Germinal center (tissue), 1 donor: ENCODE results near the gene HPS6.
"Not testable (repeated sequence)": the region's sequence is repeated elsewhere in the genome, so short reads cannot be mapped to it uniquely, and the experiment has no call there.

Experiments used
- DNase-seq: peaks from one replicate; pipeline ENCODE4 v3.0.0; 2012; ENCODE audit warnings: mixed read lengths, low spot score

Gene HPS6

GRCh38 chr10:102064868-102065560 is at the start of gene HPS6:
Gene HPS6 (plus strand): TSS chr10:102065349. CDS start chr10:102065475, 126 bp downstream.
- peak; percentile 94 for DNase-seq

DNA sequence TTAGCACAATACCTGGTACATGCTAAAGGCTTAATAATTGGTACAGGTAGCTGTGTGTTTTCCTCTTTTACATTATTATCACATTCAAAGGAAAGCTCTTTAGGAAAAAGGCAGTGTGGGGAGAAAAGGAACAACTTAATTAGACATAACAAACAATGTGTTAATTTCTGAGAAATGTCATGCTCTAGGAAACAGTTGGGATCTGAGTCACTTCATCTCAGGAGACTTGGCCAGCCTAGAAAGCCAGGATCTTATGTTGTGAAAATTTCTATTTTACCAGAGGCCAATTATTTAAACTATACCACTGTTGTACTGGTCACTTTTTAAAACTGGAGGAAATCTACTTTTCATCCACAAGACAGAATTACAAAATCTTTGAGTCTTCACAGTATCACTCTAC is 48.7 kb upstream of the HPS6 start:
- DNase-seq = no peak

DNA sequence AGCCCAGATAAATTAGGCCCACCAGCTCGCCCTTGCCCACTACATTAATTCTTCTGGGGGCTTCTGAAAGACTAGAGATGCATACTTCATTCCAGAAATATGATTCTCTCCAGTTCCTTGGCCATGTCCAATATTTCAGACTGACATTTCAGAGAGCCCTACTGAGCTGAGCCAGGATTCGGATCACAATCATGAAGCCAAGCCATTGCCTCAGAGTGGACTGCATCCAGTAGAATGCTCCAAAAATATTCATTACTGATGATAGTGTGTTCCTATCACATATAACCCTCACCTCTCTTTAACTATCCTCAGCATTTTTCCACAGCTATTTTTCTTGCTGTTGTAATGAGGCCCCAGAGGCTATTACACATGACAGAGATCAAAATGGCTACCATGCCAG is 47.9 kb upstream of the HPS6 start:
- DNase-seq = no peak

GRCh38 chr10:102020938-102021337 is 44.2 kb upstream of the HPS6 start:
- DNase-seq = no peak

DNA sequence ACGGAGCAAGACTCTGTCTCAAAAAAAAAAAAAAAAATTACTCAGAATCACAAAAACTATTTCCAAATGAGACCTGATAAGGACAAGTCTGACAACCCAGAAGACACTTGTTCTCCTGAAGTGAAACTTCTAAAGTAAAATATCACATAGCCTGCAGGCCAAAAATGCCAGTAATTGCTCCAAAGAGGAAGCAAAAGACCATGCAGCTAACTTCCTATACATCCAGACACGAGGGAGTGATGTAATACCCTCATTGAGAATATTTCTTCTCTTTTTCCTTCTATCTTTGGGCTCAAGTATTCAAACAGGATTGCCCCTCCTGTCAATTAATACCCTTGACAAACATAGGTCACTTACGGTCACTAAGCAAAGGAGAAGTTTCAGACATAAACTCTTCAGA is 40.4 kb upstream of the HPS6 start:
- no peak for DNase-seq

- DNase-seq = no peak
These were observed 37.9 kb upstream of the HPS6 start for GRCh38 chr10:102027261-102027660.

DNA sequence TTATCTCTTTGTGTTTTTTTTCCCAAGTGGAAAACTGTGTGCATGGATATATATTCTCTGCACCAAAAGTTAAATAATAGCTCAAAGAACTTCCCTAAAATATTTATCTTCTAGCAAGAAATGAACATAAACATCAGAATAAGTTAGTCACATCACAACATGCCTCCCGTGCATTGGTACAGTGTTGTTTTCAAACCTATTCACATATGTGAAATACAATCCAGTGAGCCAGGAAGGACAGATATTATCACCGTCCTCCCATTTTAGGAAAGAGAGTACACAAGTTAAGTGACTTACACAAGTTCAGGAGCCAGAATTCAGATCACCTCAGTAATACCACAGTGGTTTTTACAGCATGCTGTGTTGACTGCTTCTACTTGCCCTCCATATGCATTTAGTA is 31.4 kb upstream of the HPS6 start:
- DNase-seq = no peak

DNA sequence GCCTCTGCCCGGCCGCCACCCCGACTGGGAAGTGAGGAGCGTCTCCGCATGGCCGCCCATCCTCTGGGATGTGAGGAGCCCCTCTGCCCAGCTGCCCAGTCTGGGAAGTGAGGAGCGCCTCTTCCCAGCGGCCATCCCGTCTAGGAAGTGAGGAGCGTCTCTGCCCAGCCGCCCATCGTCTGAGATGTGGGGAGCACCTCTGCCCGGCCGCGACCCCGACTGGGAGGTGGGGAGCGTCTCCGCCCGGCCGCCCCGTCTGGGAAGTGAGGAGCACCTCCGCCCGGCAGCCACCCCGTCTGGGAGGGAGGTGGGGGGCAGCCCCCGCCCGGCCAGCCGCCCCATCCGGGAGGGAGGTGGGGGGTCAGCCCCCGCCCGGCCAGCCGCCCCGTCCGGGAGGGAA is 29.3 kb upstream of the HPS6 start:
- not testable (repeated sequence) for DNase-seq

DNA sequence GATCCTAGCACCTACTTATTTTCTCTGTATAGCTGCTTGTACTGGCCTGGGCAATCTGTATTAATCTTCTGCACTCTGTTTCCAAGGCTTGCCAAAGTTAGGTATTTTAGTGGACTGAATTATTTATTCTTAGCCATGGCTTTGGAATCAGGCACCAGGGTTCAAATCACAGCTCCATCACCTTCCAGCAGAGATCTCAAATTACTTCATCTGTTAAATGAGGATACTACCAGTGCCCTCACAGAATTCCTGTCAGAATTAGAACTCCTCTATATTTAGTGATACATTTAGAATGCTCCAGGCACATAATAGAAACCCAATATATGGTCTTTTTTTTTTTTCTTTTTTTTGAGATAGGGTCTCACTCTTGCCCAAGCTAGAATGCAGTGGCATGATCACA is 26.7 kb upstream of the HPS6 start:
- DNase-seq = no peak

DNA sequence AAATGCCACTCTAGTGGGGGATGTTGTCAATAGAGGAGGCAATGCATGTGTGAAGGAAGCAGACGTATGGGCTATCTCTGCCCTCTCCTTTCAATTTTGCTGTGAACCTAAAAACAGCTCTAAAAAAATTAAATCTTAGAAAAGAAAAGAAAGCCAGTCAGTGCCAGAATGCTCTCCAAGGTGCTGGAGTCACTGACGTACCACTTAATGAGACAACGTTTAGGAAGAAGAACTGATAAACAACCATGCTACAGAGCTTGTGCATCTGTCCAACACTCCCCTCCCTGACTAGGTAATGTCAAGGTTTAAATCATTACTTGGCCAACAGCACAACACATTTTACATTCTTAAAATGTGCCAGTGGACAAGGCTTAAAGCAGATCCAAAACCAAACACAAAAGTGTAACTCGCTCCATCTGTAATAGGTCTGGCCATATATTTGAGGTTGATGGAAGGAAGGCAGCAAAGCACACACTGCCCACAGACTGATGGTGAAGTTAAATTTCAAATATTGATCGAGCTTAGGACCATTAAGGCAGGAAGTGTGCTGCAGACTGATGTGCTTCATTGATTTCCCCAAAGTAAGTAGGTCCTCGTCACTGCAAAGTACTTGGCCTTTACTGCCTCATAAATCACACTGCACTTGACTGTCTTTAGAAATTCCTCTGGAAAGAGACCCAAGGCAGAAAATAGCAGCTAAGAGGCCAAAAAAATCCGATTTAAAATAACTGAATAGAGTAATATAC is 24.7 kb upstream of the HPS6 start:
- no peak for DNase-seq

- no peak for DNase-seq
These were observed 19.9 kb upstream of the HPS6 start for GRCh38 chr10:102045292-102045691.

GRCh38 chr10:102046095-102046494 is 19.1 kb upstream of the HPS6 start:
- no peak for DNase-seq

- not testable (repeated sequence) for DNase-seq
These were observed 10.1 kb upstream of the HPS6 start for GRCh38 chr10:102054881-102055646.

- peak; percentile 97 for DNase-seq
These were observed 9.3 kb upstream of the HPS6 start, which contains the start of gene ARMH3 for GRCh38 chr10:102055647-102056419. Gene ARMH3 (minus strand): TSS chr10:102056173. CDS start chr10:102040114, 16,059 bp downstream.

DNA sequence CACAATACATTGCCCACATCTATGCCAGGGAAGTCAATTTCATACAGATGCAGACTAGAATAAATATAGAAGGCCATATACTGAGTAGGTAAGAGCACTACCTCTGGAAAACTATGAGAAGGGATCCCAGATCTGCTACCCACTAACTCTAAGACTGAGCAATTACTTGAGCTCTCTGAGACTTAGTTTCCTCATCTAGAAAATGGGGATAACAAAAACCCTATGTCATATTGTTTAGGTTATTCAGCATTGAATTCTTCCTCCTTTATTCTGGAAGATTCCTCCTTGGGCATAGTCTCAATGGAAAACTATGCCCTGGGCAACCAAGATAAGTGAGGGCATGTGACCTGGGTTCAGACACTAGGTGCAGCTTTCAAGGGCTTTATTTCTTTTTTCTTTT is 5.2 kb upstream of the HPS6 start:
- no peak for DNase-seq

DNA sequence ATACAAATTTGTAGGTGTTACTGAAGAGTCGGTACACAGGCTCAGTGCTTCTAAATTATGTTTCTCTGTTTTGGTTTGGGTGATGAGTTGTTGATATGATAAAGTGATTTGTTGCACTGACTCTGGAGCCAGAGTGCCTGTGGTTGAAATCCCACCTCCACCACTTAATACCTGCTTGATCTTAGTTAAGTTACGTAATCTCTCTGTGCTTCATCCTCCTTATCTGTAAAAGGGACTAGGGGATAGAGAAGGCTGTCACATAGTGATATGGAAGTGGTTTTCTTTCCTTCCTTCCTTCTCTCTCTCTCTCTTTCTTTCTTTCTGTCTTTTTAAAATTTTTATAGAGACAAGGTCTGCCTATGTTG is 664 bp upstream of the HPS6 start:
- DNase-seq = no peak

DNA sequence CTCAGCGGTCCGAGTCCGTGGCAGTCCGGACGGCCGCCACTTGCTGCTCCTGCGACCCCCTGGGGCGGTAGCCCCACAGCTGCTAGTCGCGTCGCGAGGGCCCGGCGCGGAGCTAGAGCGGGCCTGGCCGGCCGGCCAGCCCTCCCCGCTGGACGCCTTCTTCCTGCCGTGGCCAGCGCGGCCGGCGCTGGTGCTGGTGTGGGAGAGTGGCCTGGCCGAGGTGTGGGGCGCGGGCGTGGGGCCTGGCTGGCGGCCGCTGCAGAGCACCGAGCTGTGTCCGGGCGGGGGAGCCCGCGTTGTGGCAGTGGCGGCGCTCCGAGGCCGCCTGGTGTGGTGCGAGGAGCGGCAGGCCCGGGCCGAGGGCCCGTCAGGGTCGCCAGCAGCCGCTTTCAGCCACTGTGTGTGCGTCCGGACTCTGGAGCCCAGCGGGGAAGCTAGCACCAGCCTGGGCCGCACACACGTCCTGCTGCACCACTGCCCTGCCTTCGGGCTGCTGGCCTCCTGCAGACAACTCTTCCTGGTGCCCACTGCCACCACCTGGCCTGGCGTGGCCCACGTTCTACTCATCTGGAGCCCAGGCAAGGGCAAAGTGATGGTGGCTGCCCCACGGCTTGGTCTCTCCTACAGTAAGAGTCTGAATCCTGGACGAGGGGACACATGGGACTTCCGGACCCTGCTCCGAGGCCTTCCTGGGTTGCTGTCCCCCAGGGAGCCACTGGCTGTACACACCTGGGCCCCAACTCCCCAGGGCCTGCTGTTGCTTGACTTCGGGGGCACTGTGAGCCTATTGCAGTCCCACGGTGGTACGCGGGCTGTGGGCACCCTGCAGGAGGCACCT is 631 bp downstream of the HPS6 start:
- peak; percentile 61 for DNase-seq

GRCh38 chr10:102066399-102067088 is 1.4 kb downstream of the HPS6 start:
- no peak for DNase-seq

DNA sequence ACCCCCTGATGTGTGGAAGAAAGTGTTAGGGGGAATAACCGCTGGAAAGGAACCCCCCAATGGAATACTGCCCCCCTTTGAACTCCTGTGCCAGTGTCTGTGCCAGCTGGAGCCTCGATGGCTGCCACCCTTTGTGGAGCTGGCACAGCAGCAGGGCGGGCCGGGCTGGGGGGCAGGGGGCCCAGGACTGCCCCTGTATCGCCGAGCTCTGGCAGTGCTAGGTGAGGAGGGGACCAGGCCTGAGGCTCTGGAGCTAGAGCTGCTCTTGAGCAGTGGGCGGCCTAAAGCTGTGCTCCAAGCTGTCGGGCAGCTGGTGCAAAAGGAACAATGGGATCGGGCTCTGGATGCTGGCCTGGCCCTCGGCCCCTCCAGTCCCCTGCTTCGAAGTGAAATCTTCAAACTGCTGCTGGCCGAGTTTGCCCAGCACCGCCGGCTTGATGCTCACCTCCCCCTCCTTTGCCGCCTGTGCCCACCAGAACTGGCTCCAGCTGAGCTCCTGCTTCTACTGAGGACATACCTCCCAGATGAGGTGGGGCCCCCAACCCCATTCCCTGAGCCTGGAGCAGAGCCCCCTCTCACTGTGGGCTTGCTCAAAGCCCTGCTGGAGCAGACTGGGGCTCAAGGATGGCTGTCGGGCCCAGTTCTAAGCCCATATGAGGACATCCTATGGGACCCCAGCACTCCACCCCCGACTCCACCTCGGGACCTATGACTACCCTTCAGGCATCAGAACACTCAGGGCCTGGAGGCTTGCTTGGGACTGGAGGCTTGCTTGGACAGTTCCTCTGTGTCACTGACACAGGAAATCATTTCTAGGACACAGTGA is 2.2 kb downstream of the HPS6 start:
- no peak for DNase-seq

GRCh38 chr10:102068216-102068615 is 3.1 kb downstream of the HPS6 start:
- DNase-seq = no peak
